Smooth muscle cell (in vitro differentiated cells): Measurements from ENCODE around the gene TAC4. TPM values are rescaled to one million over a fixed set of nuclear protein-coding genes. Genes with fewer than 3 reads are reported as not detected.

Experiments used
- DNase-seq: peaks from one replicate; lab custom pipeline; 2025; ENCODE audit not compliant: unreplicated experiment; lab: John Stamatoyannopoulos, UW
- H2AFZ ChIP-seq: fragments of 200-600 bp; sonication (generic); 2 replicates; pipeline ENCODE4 v1.6.0; 2016; ENCODE audit warnings: antibody characterized with exemption, low read depth, mild to moderate bottlenecking
- H3F3A ChIP-seq: fragments of 200-600 bp; sonication (generic); 2 replicates; pipeline ENCODE4 v1.6.0; 2017; ENCODE audit warnings: antibody characterized with exemption, low read depth
- H3K27ac ChIP-seq: fragments of 200-600 bp; sonication (generic); 2 replicates; pipeline ENCODE4 v1.5.1; 2016; ENCODE audit warnings: low read depth, mild to moderate bottlenecking
- H3K27me3 ChIP-seq: fragments of 200-600 bp; sonication (generic); 2 replicates; pipeline ENCODE4 v1.6.1; 2016; ENCODE audit warnings: low read depth, mild to moderate bottlenecking
- H3K36me3 ChIP-seq: fragments of 200-600 bp; sonication (generic); 2 replicates; pipeline ENCODE4 v1.5.1; 2016; ENCODE audit warnings: low read depth
- H3K4me1 ChIP-seq: fragments of 200-600 bp; sonication (generic); 2 replicates; pipeline ENCODE4 v1.5.1; 2016; ENCODE audit warnings: low read depth
- H3K4me2 ChIP-seq: fragments of 200-600 bp; sonication (generic); 2 replicates; pipeline ENCODE4 v1.6.0; 2016; ENCODE audit warnings: mild to moderate bottlenecking
- H3K4me3 ChIP-seq: fragments of 200-600 bp; sonication (generic); 2 replicates; pipeline ENCODE4 v1.5.1; 2016; ENCODE audit warnings: mild to moderate bottlenecking
- H3K79me2 ChIP-seq: fragments of 200-600 bp; sonication (generic); 2 replicates; pipeline ENCODE4 v1.6.0; 2016; ENCODE audit warnings: low read depth, mild to moderate bottlenecking
- H3K9ac ChIP-seq: fragments of 200-600 bp; sonication (generic); 2 replicates; pipeline ENCODE4 v1.6.0; 2016; ENCODE audit warnings: low read depth
- H3K9me3 ChIP-seq: fragments of 200-600 bp; sonication (generic); replicated peaks from 2 replicates; pipeline ENCODE4 v1.5.1; 2016; ENCODE audit warnings: low read depth
- H4K20me1 ChIP-seq: fragments of 200-600 bp; sonication (generic); 2 replicates; pipeline ENCODE4 v1.6.0; 2016; ENCODE audit warnings: low read depth
- CTCF ChIP-seq: fragments of 200-600 bp; sonication (generic); IDR thresholded peaks from 2 replicates; pipeline ENCODE4 v1.5.1; 2017; ENCODE audit warnings: borderline replicate concordance, mild to moderate bottlenecking, antibody characterized with exemption; ENCODE audit not compliant: insufficient read depth, poor library complexity, severe bottlenecking
- WGBS: methylation state at CpG from one replicate; pipeline ENCODE4 v1.1.7; 2016; ENCODE audit warnings: low lambda C conversion rate; 5-methylcytosine and 5-hydroxymethylcytosine counted together
- polyA plus RNA-seq: library from polyadenylated mRNA; unstranded; fragments of >200 nt; fragmentation: Nextera tagmentation; extraction: Ambion mirVana; gene quantifications from 2 replicates; pipeline ENCODE4 v1.2.1, GENCODE V29; 2016
- total RNA-seq: library from RNA; depleted of rRNA; stranded (reverse); fragments of >200 nt; gene quantifications from 2 replicates; pipeline ENCODE4 v1.2.3, GENCODE V29; 2014

Gene TAC4
- total and polyA plus RNA-seq, 2 experiments from 2014 or later, result not detected

- no peak overlapping the region for H3K4me2 ChIP-seq
- no peak for TF ChIP-seq CTCF
- H2AFZ ChIP-seq, result no peak overlapping the region
- no peak overlapping the region for H3K9ac ChIP-seq
- no peaks in the 10 kb centered on the region for H3K36me3 ChIP-seq
- H4K20me1 ChIP-seq, result no peaks in the 10 kb centered on the region
- DNase-seq, result no peak
- 91% methylated on average over 2 of the region's 2 CpGs for WGBS
- H3K9me3 ChIP-seq, result no peaks in the 10 kb centered on the region
- H3F3A ChIP-seq, result no peaks in the 10 kb centered on the region
- no peak overlapping the region for H3K27ac ChIP-seq
- H3K4me3 ChIP-seq, result no peak overlapping the region
- no peaks in the 10 kb centered on the region for H3K79me2 ChIP-seq
- peaks cover 13% of the 10 kb centered on the region for H3K4me1 ChIP-seq
- no peaks in the 10 kb centered on the region for H3K27me3 ChIP-seq
Measured at GRCh38 chr17:49874911-49875310, 27.0 kb upstream of the TAC4 start.

- H3K4me1 ChIP-seq, result peaks cover 6% of the 10 kb centered on the region
- WGBS, result 71% methylated on average over 3 of the region's 3 CpGs
- H3K36me3 ChIP-seq, result no peaks in the 10 kb centered on the region
- no peaks in the 10 kb centered on the region for H3K27me3 ChIP-seq
- TF ChIP-seq CTCF, result no peak
- no peak for DNase-seq
- H2AFZ ChIP-seq, result no peak overlapping the region
- H3K27ac ChIP-seq, result no peak overlapping the region
- no peak overlapping the region for H3K9ac ChIP-seq
- no peaks in the 10 kb centered on the region for H4K20me1 ChIP-seq
- H3K4me3 ChIP-seq, result no peak overlapping the region
- H3F3A ChIP-seq, result no peaks in the 10 kb centered on the region
- H3K9me3 ChIP-seq, result no peaks in the 10 kb centered on the region
- no peaks in the 10 kb centered on the region for H3K79me2 ChIP-seq
- no peak overlapping the region for H3K4me2 ChIP-seq
Measured at GRCh38 chr17:49873926-49874325, 26.1 kb upstream of the TAC4 start.

- TF ChIP-seq CTCF, result no peak
- no peak overlapping the region for H3K27ac ChIP-seq
- H3K4me3 ChIP-seq, result no peak overlapping the region
- H3K4me2 ChIP-seq, result no peak overlapping the region
- H3K9me3 ChIP-seq, result no peaks in the 10 kb centered on the region
- WGBS, result 81% methylated on average over 6 of the region's 6 CpGs
- H3K36me3 ChIP-seq, result no peaks in the 10 kb centered on the region
- H3K79me2 ChIP-seq, result no peaks in the 10 kb centered on the region
- H3F3A ChIP-seq, result no peaks in the 10 kb centered on the region
- no peak overlapping the region for H2AFZ ChIP-seq
- no peaks in the 10 kb centered on the region for H4K20me1 ChIP-seq
- peaks cover 4% of the 10 kb centered on the region for H3K4me1 ChIP-seq
- H3K27me3 ChIP-seq, result no peaks in the 10 kb centered on the region
- H3K9ac ChIP-seq, result no peak overlapping the region
- no peak for DNase-seq
Measured at GRCh38 chr17:49873466-49873865, 25.6 kb upstream of the TAC4 start.

- H3F3A ChIP-seq, result no peaks in the 10 kb centered on the region
Measured at GRCh38 chr17:49872754-49873377, 25.0 kb upstream of the TAC4 start.

More at GRCh38 chr17:49872754-49873377, 25.0 kb upstream of the TAC4 start:
- Histone ChIP-seq H3K9ac (no peak overlapping the region), H3K27me3 (no peaks in the 10 kb centered on the region), H4K20me1 (no peaks in the 10 kb centered on the region), H3K36me3 (no peaks in the 10 kb centered on the region), H3K79me2 (no peaks in the 10 kb centered on the region), H3K9me3 (no peaks in the 10 kb centered on the region), H3K4me1 (peaks cover 4% of the 10 kb centered on the region), H3K4me3 (no peak overlapping the region), H3K27ac (no peak overlapping the region), H2AFZ (no peak overlapping the region), H3K4me2 (no peak overlapping the region)
- TF ChIP-seq CTCF, result no peak
- WGBS, result 89% methylated on average over 6 of the region's 6 CpGs
- no peak for DNase-seq
